ENCODE results near the gene SNIP1.
"Not testable (repeated sequence)": the region's sequence is repeated elsewhere in the genome, so short reads cannot be mapped to it uniquely, and the experiment has no call there.

SNIP1 gene, protein sequence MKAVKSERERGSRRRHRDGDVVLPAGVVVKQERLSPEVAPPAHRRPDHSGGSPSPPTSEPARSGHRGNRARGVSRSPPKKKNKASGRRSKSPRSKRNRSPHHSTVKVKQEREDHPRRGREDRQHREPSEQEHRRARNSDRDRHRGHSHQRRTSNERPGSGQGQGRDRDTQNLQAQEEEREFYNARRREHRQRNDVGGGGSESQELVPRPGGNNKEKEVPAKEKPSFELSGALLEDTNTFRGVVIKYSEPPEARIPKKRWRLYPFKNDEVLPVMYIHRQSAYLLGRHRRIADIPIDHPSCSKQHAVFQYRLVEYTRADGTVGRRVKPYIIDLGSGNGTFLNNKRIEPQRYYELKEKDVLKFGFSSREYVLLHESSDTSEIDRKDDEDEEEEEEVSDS

DNA sequence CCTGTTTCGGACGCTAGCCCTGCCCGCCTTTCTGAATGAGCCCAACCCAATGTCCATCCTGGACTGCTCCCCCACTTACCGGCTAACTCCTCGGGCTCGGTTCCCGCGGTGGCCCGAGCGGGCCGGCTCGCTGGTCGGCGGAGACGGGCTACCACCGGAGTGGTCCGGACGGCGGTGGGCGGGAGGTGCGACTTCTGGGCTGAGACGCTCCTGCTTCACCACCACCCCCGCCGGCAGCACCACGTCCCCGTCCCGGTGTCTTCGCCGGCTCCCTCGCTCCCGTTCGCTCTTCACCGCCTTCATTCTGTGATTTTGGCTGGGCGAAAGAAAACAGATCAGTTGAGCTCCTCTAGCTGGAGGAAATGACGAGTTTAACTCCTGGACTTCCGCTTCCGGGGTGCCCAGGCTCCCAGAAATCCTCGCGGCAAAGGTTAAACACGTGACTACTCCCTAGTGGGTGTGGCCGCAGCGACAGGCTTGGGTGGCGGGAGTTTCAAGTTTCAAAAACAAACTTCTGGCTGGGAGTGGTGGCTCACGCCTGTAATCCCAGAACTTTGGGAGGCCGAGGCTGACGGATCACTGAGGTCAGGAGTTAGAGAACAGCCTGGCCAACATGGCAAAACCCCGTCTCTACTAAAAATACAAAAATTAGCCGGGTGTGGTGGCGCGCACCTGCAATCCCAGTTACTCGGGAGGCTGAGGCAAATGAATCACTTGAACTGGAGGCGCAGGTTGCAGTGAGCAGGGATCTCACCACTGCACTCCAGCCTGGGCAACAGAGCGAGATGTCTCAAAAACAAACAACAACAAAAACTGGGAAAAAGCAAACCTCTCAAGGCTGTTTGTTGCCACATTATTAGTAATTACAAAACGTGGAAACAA is at the start of gene SNIP1:
TSS of gene SNIP1 (minus strand) at position 367 of the 882 bp plus-strand sequence. CDS start at position 303, 64 bp downstream.
- peak; percentile 96 for DNase-seq

DNA sequence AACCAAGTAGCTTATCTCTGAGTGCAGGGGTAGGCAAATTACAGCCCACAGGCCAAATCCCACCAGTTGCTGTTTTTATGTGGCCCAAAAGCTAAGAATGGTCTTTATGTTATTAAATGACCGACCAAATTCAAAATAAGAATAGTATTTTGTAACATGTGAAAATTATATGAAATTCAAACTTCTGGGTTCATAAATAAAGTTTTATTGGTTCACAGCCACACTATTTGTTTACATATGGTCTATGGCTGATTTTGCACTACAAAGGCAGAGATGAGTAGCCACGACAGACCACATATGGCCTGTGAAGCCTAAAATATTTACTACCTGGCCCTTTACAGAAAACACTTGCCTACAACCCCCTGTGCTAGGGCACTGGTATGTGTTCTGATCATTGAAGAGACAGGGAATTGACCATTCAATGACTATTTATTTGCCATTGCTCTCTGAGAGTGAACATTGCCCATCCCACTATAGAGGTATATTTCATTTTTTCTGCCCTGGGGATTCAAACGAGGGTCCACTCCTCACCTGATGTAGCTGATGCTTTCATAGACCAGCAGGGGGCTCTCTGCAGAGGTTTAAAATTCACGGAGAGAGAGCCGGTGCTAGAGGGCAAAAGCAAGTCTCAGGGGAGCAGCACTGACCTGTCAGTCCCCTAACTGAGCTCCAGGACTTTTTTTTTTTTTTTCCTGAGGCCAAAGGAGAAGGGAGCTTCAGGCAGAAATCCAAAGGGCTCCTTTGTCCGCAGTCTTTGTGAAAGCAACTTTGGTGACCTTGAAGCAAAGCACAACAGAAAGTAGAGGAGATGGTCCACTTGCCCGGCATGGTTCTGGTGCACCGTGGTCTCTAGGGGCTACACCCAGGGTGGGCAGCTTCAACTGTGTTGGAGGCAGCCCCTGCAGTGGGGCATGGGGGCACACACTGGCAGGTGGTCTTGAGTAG is 48.9 kb upstream of the SNIP1 start:
- peak; percentile 65 for DNase-seq

- no peak for DNase-seq
Observed at GRCh38 chr1:37601441-37601840, 47.3 kb upstream of the SNIP1 start.

GRCh38 chr1:37599940-37600339 is 45.8 kb upstream of the SNIP1 start:
- DNase-seq = no peak

- no peak for DNase-seq
Observed at GRCh38 chr1:37596182-37596667, 42.1 kb upstream of the SNIP1 start.

- DNase-seq = peak; percentile 98
Observed at GRCh38 chr1:37595440-37596181, 41.5 kb upstream of the SNIP1 start, which contains the start of gene GNL2. GNL2 (minus strand) TSS chr1:37595937; CDS start chr1:37595822, 115 bp downstream.

GRCh38 chr1:37593726-37594125 is 39.6 kb upstream of the SNIP1 start:
- DNase-seq = no peak

GRCh38 chr1:37588939-37589338 is 34.8 kb upstream of the SNIP1 start:
- no peak for DNase-seq

DNA sequence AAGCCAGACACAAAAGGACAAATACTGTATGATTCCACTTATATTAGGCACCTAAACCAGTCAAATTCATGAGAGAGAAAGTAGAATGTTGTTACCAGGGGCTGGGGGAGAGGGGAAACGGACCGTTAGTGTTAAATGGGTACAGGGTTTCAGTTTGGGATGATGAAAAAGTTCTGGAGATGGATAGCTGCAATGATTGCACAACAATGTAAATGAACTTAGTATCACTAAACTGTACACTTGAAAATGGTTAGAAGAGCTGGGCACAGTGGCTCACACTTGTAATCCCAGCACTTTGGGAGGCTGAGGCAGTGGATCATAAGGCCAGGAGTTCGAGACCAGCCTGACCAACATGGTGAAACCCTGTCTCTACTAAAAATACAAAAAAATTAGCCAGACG is 30.5 kb upstream of the SNIP1 start:
- not testable (repeated sequence) for DNase-seq

GRCh38 chr1:37575692-37576091 is 21.6 kb upstream of the SNIP1 start:
- DNase-seq = no peak

- no peak for DNase-seq
Observed at GRCh38 chr1:37574834-37575480, 20.9 kb upstream of the SNIP1 start.

GRCh38 chr1:37570528-37571334 is 16.6 kb upstream of the SNIP1 start:
- no peak for DNase-seq

DNA sequence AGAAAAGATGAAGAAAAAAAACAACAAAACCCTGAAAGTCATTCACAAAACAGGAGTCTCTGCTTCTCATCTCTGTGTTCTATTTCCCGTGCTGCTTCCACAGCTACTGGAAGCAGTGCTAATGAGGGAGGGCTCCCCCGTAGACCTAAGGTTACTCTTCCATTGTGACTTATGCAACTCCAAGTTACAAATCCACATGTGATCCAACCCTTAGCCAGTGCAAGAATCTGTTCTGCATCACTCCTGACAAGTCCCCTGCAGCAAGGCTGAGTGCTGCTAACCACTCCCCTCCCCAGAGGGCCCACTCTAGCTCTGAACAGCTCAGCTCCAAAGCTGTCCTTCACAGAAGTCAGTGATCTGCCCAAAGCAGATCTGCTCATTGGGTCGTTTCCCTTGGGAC is 12.9 kb upstream of the SNIP1 start:
- no peak for DNase-seq

GRCh38 chr1:37564892-37565291 is 10.8 kb upstream of the SNIP1 start:
- DNase-seq = no peak

DNA sequence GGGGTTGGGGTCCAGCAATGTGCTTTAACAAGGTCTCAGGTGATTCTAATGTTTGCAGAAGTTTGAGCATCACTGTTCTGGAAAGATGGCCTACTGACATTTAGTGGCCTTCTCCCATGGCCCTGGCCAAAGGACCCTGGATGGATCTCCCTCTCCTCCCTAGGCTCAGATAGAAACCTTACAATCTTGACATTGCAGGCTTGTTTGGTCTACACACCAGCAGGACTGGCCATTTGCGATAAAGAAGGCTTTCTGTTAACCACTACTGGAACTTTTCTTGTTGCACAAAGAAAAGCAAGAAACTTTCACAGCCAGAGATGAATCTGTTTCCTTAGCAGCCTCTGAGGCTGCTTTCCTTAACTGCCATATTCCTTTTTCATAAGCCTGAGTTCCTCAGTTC is 8.9 kb upstream of the SNIP1 start:
- no peak for DNase-seq

GRCh38 chr1:37561133-37562132 is 7.3 kb upstream of the SNIP1 start:
- DNase-seq = peak; percentile 65

DNA sequence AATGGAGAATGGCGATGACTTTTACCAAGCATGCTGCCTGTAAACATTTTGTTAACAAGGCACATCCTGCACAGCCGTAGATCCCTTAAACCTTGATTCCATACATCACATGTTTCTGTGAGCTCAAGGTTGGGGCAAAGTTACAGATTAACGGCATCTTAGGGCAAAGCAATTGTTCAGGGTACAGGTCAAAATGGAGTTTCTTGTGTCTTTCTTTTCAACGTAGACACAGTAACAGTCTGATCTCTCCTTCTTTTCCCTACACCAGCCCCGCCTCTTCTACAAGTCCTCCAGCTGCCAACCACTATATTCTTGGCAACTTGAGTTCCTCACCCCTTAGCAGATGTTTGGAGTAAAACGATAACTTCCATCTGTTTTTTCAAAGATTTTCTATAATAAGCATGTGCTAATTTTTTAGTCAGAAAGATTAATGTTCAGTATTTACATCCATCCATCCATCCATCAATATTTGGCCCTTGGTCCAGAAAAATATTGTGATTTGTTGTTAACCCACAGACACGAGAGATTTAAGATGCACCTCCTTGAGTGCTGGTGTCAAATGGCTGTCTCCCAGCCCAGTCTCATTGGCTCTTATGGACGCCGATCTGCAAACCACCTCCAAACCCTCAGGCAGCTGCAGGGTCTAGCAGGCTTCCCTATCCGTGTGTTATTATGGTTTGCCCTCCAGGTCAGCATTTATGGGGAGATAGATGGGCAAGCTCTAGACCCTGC is 6.5 kb upstream of the SNIP1 start:
- no peak for DNase-seq

GRCh38 chr1:37559957-37560379 is 5.9 kb upstream of the SNIP1 start:
- DNase-seq = not testable (repeated sequence)

Measured in islet precursor cell (in vitro differentiated cells).